Non-pigmented ciliary epithelial cell (primary cell): Measurements from ENCODE around the gene ATPAF2.
A peak's percentile ranks its signal among the peaks of the same experiment; 100 is the strongest.

Experiments used
- DNase-seq: peaks from one replicate; pipeline ENCODE4 v3.0.0-alpha.2; 2010; ENCODE audit warnings: low read depth

The ATPAF2 gene

DNA sequence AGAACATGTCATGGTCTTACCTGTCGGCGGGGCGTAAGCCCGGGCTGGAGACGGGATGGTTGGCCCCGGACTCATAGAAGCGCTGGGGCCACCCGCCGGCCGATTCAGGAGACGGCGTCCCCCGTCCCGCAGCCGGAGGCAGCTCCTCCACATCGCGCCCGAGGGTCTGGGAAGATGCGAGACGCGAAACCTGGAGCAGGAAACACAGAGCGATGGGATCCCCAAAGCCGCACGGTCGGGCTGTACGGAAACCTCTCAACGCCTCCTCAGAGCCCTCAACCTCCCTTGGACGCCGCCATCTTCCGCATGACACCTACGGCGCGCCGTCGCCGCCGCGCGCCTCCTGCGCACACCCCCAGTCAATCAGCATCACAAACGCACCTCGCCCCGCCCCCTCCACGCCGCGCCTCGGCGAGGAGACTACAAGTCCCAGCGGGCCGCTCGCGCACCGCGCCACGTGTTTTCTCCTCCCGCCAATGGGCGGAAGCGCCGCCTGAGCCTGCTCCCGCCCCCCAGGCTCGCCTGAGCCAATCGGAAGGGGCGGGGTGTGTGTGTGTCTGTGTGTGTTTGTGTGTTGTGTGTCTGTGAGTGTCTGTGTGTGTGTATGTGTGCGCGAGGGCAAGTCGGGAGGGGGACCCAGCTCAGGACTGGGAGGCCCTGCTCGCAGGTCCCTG is at the start of gene ATPAF2, which contains the start of gene GID4:
ATPAF2 (minus strand) TSS at position 308 of the 674 bp plus-strand sequence; CDS start at position 153, 155 bp downstream.
GID4 (plus strand) TSS at position 548 of the 674 bp plus-strand sequence; CDS start at position 605, 57 bp downstream.
- peak; percentile 95 for DNase-seq

DNA sequence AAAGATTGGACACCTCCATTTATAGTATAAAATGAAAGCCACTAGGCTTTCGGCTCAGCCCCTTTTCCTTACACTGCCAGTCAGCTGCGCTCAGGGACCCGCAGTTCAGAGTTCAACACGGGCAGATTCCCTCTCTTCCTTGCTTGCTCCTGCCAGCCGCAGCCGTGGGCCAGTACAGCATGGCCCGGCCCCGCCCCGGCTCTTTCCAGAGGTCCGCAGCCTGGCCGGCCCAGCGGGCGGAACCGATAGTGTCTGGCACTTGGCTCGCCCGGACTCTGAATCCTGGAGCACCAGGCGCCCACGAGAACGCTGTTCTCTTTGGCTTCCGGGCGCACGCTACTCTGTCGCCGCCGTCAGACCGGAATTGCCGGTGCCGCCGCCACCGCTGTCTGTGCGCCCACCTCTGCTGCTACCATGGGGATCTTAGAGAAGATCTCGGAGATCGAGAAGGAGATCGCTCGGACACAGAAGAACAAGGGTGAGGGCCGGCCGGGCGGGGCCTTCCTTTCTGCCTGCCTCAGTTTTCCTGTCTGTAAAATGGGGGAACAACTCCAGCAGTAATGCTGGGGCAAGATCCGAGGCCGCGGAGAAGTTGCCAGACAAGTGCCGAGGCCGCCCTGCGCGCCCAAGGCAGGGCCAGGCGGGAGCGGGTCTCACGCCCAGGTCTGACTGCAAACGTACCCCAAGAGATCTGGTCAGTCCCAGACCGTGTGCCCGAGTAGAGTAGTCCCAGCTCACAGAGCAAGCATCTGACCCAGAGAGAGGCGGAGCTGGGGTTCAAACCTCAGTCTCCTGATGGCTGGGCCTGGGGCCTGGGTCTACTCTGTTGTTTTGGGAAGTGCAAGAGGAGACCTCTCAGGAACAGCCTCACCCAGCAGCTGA is 48.9 kb upstream of the ATPAF2 start, which contains the start of gene DRG2:
DRG2 (plus strand) TSS at position 339 of the 882 bp plus-strand sequence; CDS start at position 415, 76 bp downstream.
- DNase-seq, result peak; percentile 45

DNA sequence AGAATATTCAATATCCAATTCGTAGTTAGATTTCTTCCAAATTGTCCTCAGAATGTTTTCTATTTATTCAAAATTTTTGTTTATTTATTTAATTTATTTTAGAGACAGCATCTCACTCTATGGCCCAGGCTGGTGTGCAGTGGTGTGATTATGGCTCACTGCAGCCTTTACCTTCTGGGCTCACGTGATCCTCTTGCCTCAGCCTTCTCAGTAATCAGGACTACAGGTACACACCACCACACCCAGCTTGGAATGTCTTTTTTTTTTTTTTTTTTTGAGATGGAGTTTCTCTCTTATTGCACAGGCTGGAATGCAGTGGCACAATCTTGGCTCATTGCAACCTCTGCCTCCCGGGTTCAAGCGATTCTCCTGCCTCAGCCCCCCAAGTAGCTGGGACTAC is 45.3 kb upstream of the ATPAF2 start:
- DNase-seq, result no peak

DNA sequence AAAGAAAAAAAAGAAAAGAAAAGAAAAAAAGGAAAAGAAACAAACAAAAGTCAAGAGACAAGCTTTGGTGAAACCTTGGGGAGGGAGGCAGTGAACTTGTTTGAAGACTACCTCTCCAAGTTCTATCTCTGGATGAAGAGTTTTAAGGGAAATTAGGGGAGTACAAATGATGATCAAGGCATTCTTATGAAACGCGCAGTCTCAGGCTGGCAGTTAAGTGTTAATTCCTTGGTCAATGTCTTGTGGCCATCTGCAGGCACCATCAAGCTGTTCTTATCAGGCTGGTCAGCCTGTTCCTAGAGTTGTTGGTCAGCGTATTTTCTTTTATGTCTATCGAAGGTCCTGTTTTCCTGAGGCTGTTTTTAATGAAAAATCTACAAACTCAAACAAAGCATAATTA is 40.6 kb upstream of the ATPAF2 start:
- DNase-seq, result no peak

DNA sequence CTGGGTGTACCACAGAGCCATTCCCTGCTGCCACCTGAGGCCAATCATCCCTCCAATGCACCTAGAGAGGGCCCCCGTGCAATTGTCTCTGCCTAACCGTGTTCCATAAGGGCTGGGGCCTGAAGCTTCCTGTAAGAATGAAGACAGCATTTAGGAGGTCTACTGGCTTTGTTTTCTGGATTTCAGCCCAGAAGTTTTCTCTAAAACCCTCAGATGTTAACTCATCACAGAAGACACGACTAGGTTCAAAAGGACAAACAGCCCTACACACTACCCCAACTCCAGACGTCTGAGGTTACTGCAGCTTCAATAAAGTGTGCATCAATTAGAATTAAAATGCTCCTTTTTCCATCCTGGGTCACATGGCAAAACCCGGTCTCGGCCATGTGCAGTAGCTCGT is 38.0 kb upstream of the ATPAF2 start:
- DNase-seq, result no peak

DNA sequence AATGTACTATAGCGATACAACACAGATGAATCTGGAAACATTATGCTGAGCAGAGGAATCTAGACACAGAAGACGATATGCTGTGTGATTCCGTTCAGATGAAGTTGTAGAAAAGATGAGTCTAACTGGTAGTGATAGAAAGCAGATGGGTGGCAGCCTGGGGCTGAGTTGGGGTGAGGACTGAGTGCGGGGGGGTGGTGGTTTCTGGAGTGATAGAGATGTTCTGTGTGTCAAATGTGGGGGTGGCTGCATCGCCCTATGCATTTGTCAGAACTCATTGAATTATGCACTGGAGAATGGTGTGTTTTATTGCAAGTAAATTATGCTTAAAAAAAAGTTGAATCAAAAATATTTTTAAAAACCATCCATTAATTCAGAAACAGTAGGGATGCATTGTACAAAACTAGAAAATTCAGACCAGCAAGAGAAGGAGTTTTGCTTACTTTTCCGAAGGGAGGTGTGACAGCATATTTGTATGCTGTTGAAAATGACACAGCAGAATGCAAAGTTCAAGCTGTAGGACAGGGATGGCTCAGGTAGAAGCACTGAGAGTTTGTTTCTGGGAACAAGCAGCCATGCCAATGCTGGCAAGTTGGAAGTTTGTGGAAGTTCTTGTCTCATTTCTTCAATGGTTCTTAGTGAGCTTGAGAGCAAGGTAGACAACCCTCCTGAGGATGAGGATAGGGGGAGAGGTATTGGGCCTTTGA is 35.8 kb upstream of the ATPAF2 start:
- DNase-seq, result no peak

DNA sequence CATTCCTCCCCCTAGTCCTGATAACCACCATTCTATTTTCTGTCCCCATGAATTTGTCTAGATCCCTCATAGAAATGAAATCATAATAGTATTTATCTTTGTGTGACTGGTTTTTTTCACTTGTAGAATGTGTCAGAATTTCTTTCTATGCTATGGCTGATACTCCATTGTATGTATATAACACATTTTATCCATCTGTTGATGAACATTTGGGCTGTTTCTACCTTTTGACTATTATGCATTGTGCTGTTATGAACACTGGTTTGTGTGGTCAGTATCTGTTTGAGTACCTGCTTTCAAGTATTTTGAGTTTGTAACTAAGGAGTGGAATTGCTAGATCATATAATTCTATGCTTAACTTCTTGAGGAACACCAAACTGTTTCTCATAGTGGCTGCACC is 32.8 kb upstream of the ATPAF2 start:
- DNase-seq, result no peak

DNA sequence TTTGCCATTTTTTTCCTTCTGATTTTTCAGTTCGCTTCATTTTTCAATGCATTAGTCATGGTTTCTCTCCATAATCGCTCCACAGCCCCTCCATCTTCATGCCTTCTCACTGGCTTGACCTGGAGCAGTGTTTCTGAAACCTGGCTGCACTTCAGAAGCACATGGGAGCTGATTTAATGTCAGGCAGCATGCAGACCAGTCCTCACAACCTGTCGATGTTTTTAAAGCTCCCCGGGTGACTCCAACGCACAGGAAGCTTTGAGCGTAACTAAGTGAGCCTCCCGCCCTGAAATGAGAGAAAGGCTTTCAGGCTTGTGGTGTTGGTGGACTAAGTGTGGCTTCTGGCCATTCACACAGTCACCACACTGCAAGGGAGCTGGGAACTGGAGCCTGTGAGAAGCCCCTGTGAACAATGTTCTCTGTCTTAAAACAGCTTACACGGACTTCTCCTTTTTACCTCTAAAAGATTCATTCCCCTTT is 31.9 kb upstream of the ATPAF2 start:
- no peak for DNase-seq

DNA sequence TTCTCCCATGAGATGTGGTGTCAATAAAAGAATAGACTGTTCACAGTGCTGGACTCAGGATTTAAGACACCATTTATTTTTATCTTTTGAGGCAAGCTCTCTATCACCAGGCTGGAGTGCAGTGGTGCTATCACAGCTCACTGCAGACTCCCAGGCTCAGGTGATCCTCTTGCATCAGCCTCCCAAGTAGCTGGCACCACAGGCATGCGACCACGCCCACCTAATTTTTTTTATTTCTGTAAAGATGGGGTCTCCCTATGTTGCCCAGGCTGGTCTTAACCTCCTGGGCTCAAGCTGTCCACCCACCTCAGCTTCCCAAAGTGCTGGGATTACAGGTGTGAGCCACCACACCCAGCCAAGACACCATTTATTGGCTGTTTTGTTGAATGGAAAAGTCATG is 30.1 kb upstream of the ATPAF2 start:
- no peak for DNase-seq

DNA sequence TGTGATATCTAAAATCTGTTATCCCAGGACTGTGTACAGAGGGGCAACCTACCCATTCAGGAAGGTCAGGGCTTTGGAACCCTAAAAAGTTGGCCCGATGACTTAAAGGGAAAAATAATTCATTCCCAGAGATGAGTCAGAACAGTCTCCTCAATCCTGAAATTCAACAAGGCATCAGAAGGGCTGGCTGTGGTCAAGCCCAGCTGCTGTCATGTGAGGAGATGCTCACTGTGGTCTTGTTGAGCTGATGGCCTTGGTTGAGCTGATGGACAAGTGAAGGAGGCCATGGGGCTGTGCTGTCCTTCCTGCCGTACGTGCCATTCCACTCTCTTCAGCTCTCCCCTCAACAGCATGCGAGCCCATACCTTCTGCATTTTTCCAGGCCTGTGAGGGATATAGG is 27.9 kb upstream of the ATPAF2 start:
- DNase-seq, result no peak

DNA sequence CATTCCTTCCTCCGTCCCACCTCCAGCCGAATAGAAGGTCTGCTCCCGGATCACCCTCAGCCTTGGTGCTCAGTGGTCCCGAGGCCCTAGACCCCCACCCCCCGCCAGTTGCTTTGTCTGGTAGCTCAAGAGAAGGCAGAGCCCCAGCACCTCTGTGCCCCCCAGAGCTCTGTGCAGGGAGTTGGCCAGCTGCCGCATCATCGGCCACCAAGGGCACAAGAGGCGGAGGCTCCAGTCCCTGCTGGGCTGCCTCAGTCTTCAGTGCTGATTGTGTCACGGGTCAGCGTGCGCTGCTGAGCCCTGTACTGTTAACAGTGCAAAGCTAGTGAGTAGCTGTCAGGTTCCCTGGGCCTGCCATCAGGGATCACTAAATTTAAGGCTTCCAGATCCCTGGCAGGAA is 26.6 kb upstream of the ATPAF2 start:
- no peak for DNase-seq

DNA sequence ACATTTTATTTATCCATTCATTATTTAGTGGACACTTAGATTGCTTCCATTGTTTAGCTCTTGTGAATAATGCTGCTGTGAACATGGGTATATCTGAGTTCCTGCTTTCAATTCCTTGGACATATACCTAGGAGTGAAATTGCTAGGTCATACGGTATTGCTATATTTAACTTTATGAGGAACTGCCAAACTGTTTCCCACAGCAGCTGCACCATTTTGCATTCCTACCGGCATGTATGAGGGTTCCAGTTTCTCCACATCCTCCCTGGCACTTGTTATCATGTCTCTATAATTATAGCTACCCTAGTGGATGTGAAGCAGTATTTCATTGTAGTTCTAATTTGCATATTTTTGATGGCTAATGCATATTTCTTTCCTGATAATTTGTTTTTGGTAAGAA is 25.1 kb upstream of the ATPAF2 start:
- DNase-seq, result no peak

DNA sequence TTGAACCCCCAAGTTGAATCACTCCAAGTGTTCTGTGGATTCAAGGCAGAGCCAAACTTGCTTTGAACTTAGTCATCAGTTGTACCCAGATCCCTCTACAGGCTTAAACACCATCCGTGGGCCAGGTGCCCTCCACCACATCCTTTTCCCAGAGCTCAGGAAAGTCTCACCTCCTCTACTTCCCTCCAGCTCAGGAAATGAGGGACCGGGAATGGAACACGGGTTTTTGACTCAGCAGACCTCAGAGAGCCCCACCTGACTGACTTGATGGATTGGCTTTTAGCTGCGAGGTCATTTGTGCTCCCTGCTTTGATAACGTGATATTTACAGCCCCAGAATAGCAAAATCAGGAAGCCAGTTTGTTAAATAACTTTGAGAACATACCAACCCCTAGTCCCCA is 20.3 kb upstream of the ATPAF2 start:
- no peak for DNase-seq

DNA sequence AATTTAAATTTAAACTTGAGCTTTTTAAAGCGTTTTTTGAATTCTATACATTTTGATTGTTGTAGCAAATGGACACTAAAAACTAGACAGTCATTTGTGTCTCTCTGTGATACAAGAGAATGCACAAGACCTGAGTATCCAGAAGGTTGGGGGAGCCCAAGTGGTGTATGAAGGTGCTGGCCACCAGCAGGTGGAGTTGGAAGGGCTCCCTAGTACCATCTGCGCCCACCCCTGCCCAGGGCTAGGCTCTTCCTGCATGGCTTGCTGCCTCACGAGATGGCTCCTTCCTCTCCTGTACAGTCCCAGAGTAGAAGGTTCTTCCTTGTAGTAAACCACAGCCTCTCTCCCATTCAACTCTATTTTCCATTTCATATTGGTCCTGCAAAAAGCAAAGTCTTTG is 17.2 kb upstream of the ATPAF2 start:
- DNase-seq, result no peak

DNA sequence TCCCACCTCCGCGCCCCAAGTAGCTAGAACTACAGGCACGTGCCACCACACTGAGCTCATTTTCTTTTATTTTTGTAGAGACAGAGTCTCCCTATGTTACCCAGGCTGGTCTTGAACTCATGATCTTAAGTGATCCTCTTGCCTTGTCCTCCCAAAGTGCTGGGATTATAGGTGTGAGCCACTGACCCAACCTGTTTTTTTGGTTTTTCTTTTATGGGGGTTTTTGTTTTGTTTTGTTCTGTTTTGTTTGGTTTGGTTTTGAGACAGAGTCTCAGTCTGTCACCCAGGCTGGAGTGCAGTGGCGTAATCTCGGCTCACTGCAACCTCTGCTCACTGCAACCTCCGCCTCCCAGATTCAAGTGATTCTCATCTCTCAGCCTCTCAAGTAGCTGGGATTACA is 16.6 kb upstream of the ATPAF2 start:
- DNase-seq, result no peak

DNA sequence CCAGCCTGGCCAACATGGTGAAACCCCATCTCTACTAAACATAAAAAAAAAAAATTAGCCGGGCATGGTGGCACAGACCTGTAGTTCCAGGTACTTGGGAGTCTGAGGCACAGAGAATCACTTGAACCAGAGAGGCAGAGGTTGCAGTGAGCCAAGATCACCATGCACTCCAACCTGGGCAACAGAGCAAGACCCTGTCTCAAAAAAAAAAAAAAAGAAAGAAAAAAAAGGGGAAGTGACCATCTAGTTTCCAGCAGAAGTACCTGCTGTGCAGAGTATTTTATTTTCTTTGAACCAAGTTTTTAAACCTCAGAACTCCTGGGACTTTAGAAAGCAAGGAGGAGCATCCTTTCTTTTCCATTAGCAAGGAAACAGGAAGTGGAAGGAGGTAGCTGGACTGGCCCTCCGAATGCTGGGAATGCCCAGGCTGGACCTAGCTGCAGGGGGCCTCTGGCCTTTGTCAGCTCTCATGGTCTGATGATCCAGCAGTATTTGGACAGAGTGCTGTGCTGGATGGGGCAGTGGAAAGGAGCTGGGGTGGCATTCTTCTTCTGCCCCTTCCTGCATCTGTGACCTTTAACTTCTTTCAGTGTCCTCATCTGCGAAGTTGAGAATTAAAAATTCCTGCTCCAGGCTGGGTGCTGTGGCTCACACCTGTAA is 6.9 kb upstream of the ATPAF2 start:
- DNase-seq, result no peak

DNA sequence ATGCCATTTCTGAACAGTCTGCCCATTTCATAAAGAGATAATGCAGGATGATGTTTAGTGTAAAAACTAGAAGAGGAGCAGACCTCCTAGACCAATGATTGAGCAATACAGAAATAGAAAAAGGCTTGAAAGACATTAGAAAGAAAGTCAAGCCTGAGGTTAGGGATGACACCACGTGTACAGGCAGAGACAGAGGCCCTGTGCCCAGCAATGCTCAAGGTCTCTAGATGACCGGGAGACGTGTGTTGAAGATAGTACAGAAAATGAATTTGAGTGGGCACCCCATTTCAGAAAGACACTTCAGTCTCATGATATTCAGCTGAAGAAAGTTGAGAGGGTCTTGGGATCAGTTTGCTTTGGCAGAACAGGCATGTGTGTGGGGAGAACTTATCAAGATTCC is 5.6 kb upstream of the ATPAF2 start:
- no peak for DNase-seq

DNA sequence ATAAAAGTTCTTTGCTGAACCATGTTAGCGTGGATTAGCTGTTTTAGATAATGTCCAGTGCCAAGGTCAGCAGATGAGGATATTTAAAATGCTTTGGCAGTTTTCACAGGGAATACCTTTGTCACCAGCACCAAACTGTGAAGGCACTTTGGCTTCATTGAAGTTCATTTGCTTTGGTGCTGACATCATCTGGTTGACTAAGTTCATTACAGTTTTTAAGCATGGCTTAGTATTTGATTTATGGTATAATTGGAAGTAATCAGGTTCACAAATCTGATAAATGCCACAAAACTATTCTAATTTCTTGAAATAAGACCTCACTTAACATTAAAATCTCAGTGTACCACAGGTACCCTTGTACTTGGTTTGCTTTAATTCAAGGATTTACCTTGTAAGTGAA is 4.5 kb upstream of the ATPAF2 start:
- DNase-seq, result no peak

DNA sequence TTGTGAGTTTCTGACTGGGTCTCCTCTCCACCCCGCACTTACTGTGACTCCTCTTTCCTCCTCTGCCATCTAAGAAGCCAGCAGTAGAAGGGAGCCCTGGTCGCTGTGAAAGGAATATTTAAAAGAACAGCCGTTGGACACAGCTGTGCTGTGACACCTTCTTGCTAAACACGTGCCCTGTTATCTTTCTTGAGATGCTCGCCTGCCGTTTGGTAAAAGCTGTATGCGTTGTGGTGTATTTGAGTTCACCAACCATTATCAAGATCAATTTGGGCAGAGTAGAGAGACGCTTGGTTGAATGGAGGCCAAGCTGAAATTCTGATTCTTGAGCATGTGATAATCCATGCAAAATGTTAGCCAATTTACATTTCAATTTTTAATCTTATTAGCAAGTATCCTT is 4.0 kb upstream of the ATPAF2 start:
- no peak for DNase-seq

DNA sequence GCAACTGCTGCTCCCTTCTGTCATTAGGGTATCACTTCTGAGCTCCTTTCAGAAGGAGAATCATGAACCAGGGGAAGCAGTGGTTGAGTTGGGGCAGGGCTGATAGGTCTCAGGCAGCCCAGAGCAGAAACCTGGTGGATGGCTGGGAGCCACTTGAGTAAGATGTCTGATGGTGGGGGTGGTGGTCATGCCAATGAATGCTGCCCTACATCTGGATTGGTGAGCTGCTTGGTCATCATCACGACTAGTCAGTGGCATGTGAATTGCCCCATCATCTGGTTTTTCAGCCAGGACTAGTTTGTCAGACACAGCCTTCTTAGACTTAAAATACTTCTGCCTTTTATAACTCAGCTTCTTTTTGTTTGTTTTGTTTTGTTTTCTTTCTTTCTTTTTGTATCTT is 2.8 kb upstream of the ATPAF2 start:
- DNase-seq, result no peak

DNA sequence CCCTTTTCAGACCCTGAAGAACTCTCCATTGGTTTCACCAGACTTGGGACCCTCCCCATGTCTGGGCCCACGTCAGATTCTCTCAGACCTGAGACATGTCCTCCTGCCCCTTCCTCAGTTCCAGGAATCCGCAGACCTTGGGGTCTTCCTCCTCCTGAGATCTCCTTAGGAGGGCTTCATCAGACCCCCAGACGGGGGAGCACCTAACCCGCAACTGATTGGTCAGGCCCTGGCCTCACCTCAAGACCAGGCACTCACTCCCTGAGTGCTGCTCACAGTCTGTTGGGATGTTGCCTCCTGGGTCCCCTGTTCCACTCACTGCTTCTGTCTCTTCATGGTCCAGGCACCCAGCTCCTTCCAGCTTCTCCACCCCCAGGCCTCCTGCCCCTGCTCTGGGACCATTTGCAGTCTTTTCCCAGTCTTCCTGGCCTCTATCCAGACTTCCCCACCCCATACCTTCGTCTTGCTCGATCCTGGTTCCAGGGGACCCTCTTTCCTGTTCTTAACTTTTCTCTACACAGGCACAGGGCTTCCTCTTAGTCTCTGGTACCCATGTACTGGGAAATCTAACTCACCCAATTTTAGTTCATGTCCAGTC is 1.4 kb upstream of the ATPAF2 start:
- DNase-seq, result no peak
